Measurements from ENCODE around the gene ATP2A3. TPM values are rescaled to one million over a fixed set of nuclear protein-coding genes. Genes with fewer than 3 reads are reported as not detected.

The ATP2A3 gene
- total RNA-seq, 1 donor from 2014 or later, result under 0.01 TPM

GRCh38 chr17:3978421-3979289, 14.4 kb upstream of the ATP2A3 start:
- DNase-seq (ENCODE audit: low read depth) (peak; percentile 15), FAIRE-seq (no peak)
- H3K36me3 ChIP-seq (ENCODE audit: control insufficient read depth, insufficient read depth, low read length), result no peaks in the 10 kb centered on the region
- peaks cover 4% of the 10 kb centered on the region for H3K27me3 ChIP-seq (ENCODE audit: control insufficient read depth, insufficient read depth, low read length)
- H3K4me3 ChIP-seq (ENCODE audit: low read depth, low read length), result no peak overlapping the region
- TF ChIP-seq CTCF (IDR thresholded peaks at IDR 0.05; ENCODE audit: insufficient read depth, low read length, severe bottlenecking), result no peak

DNA sequence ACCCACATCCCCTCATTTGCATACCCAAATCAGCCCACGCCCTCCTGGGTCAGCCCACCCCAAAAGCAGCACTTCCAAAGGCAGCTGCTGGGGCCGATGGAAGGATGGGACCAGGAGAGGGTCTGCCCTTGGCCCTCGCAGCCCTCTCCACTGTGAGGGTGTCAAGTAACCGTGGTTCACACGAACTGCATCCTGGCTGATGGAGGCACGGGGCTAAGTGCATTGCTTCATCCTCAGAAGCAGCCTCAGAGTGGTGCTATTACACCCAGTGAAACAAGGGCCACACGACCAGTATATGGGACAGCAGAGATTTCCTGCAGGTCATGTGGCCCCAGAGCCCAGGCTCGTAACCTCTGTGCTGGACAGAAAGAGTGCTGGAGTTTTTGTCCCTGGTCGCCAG, 13.2 kb upstream of the ATP2A3 start:
- Histone ChIP-seq H3K36me3 (ENCODE audit: control insufficient read depth, insufficient read depth, low read length) (no peaks in the 10 kb centered on the region), H3K4me3 (ENCODE audit: low read depth, low read length) (no peak overlapping the region), H3K27me3 (ENCODE audit: control insufficient read depth, insufficient read depth, low read length) (peaks cover 4% of the 10 kb centered on the region)
- no peak for DNase-seq (ENCODE audit: low read depth)
- no peak for TF ChIP-seq CTCF (IDR thresholded peaks at IDR 0.05; ENCODE audit: insufficient read depth, low read length, severe bottlenecking)
- FAIRE-seq, result no peak

- H3K27me3 ChIP-seq (ENCODE audit: control insufficient read depth, insufficient read depth, low read length), result peaks cover 4% of the 10 kb centered on the region
- TF ChIP-seq CTCF (IDR thresholded peaks at IDR 0.05; ENCODE audit: insufficient read depth, low read length, severe bottlenecking), result no peak
- no peaks in the 10 kb centered on the region for H3K36me3 ChIP-seq (ENCODE audit: control insufficient read depth, insufficient read depth, low read length)
- DNase-seq (ENCODE audit: low read depth) (no peak), FAIRE-seq (no peak)
- H3K4me3 ChIP-seq (ENCODE audit: low read depth, low read length), result no peak overlapping the region
Observed at GRCh38 chr17:3976675-3977171, 12.5 kb upstream of the ATP2A3 start.

- FAIRE-seq (no peak), DNase-seq (ENCODE audit: low read depth) (no peak)
- H3K36me3 ChIP-seq (ENCODE audit: control insufficient read depth, insufficient read depth, low read length), result no peaks in the 10 kb centered on the region
- H3K4me3 ChIP-seq (ENCODE audit: low read depth, low read length), result no peak overlapping the region
- TF ChIP-seq CTCF (IDR thresholded peaks at IDR 0.05; ENCODE audit: insufficient read depth, low read length, severe bottlenecking), result no peak
- peaks cover 2% of the 10 kb centered on the region for H3K27me3 ChIP-seq (ENCODE audit: control insufficient read depth, insufficient read depth, low read length)
Observed at GRCh38 chr17:3974980-3975379, 10.7 kb upstream of the ATP2A3 start.

- DNase-seq (ENCODE audit: low read depth) (no peak), FAIRE-seq (no peak)
- H3K27me3 ChIP-seq (ENCODE audit: control insufficient read depth, insufficient read depth, low read length), result peaks cover 2% of the 10 kb centered on the region
- TF ChIP-seq CTCF (IDR thresholded peaks at IDR 0.05; ENCODE audit: insufficient read depth, low read length, severe bottlenecking), result no peak
- no peaks in the 10 kb centered on the region for H3K36me3 ChIP-seq (ENCODE audit: control insufficient read depth, insufficient read depth, low read length)
- H3K4me3 ChIP-seq (ENCODE audit: low read depth, low read length), result no peak overlapping the region
Observed at GRCh38 chr17:3974138-3974687, 10.0 kb upstream of the ATP2A3 start.
